ENCODE measurements around the gene RPS28. TPM values are rescaled to one million over a fixed set of nuclear protein-coding genes. Genes with fewer than 3 reads are reported as not detected.
"Not testable (repeated sequence)": the region's sequence is repeated elsewhere in the genome, so short reads cannot be mapped to it uniquely, and the experiment has no call there.

RPS28 gene
- total and polyA plus RNA-seq, 2 experiments from 2014 or later = 312 to 693 TPM

DNA sequence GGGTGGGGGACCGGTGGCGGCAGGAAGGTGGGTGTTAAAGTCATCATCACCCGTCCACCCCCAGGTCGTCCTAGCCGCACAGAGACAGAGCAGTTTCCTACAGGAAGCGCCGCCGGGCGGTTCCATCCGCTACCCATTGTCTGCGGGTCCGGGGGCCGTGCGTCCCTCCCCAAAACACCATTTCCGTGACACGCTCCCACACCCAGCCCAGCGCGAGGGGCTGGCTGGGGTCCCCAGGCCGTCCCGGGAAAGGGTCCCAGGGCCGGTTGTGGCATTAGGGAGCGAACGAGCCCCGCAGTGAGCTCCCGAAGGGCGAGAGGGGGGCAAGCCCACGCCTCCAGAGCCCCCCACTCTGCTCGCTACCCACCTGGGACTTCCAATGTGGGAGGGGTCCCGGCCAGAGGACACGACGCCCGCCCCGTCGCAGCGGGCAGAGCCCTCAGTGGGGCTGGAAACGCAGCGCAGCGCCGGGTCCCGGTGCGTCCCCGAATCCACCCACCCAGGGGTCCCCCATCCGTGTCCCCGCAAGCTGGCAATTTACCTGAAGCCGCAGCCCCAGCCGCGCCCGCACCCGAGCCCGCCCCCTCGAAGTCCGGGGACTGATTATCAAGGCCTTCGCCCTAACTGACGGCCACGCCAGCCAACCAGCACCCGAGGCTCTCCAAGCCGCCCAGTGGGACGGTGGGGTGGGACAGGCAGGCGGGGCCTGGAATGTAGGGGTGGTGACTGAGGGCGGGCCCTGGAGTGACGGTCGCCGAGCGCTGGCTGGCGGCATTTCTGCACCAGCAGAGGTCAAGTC, 21.6 kb downstream of the RPS28 start, which contains the start of gene KANK3:
TSS of gene KANK3 (minus strand) at position 579 of the 799 bp plus-strand sequence. CDS start 5,434 bp downstream, outside the sequence.
- Histone ChIP-seq H3K4me2 (peak within 1 kb of the TSS; percentile 74), H3K27ac (no peak within 1 kb of the TSS), H3K4me1 (ENCODE audit: insufficient read depth) (no peaks in the 10 kb centered on the region), H3K9me3 (ENCODE audit: low read depth) (no peaks in the 10 kb centered on the region), H3K79me2 (no peaks in the 10 kb centered on the region), H2AFZ (peak within 1 kb of the TSS; percentile 18), H4K20me1 (ENCODE audit: insufficient read depth, poor library complexity, severe bottlenecking) (no peaks in the 10 kb centered on the region), H3K9me2 (replicated peaks; ENCODE audit: insufficient read depth) (no peaks in the 10 kb centered on the region), H3K36me3 (replicated peaks; ENCODE audit: insufficient read depth, low read depth) (no peaks in the 10 kb centered on the region), H3K4me3 (no peak within 1 kb of the TSS), H3K27me3 (peaks cover 21% of the 10 kb centered on the region)
- DNase-seq (ENCODE audit: low spot score) = peak; percentile 94
- 16% methylated on average over 31 of the region's 65 CpGs for WGBS (ENCODE audit: low lambda C conversion rate, missing lambda C conversion rate)
- TF ChIP-seq EZH2 (IDR thresholded peaks at IDR 0.05; ENCODE audit: borderline replicate concordance) (no peak), EZH2phosphoT487 (IDR thresholded peaks at IDR 0.05; ENCODE audit: low read depth, severe bottlenecking, unreplicated experiment) (no peak)
- TF ChIP-seq, protein P1, sequence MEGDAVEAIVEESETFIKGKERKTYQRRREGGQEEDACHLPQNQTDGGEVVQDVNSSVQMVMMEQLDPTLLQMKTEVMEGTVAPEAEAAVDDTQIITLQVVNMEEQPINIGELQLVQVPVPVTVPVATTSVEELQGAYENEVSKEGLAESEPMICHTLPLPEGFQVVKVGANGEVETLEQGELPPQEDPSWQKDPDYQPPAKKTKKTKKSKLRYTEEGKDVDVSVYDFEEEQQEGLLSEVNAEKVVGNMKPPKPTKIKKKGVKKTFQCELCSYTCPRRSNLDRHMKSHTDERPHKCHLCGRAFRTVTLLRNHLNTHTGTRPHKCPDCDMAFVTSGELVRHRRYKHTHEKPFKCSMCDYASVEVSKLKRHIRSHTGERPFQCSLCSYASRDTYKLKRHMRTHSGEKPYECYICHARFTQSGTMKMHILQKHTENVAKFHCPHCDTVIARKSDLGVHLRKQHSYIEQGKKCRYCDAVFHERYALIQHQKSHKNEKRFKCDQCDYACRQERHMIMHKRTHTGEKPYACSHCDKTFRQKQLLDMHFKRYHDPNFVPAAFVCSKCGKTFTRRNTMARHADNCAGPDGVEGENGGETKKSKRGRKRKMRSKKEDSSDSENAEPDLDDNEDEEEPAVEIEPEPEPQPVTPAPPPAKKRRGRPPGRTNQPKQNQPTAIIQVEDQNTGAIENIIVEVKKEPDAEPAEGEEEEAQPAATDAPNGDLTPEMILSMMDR (IDR thresholded peaks at IDR 0.05; ENCODE audit: poor library complexity) = no peak

DNA sequence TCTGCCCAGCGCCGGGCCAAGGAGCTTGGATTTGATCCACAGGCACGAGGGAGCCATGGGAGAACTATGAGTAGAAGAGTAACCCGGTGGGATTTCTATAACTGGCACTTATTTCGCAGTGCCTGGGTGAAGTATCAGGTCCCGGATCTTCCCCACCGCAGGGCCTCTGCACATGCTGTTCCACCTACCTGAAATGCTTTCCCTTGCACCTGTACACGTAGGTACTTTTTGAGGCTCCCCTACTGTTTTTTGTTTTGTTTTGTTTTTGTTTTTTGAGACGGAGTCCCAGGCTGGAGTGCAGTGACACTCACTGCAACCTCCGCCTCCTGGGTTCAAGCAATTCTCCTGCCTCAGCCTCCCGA, 22.2 kb downstream of the RPS28 start:
- 49% methylated on average over 11 of the region's 11 CpGs for WGBS (ENCODE audit: low lambda C conversion rate, missing lambda C conversion rate)
- no peaks in the 10 kb centered on the region for H3K36me3 ChIP-seq (replicated peaks; ENCODE audit: insufficient read depth, low read depth)
- no peaks in the 10 kb centered on the region for H3K4me1 ChIP-seq (ENCODE audit: insufficient read depth)
- H3K27me3 ChIP-seq = peaks cover 17% of the 10 kb centered on the region
- TF ChIP-seq, protein P1 (IDR thresholded peaks at IDR 0.05; ENCODE audit: poor library complexity) = no peak
- TF ChIP-seq EZH2 (IDR thresholded peaks at IDR 0.05; ENCODE audit: borderline replicate concordance) (no peak), EZH2phosphoT487 (IDR thresholded peaks at IDR 0.05; ENCODE audit: low read depth, severe bottlenecking, unreplicated experiment) (no peak)
- no peaks in the 10 kb centered on the region for H3K9me3 ChIP-seq (ENCODE audit: low read depth)
- no peak overlapping the region for H3K27ac ChIP-seq
- H3K4me3 ChIP-seq = no peak overlapping the region
- H3K4me2 ChIP-seq = peak overlapping the region; percentile 74
- no peak for DNase-seq (ENCODE audit: low spot score)
- H3K9me2 ChIP-seq (replicated peaks; ENCODE audit: insufficient read depth) = no peaks in the 10 kb centered on the region
- no peaks in the 10 kb centered on the region for H3K79me2 ChIP-seq
- no peak overlapping the region for H2AFZ ChIP-seq
- H4K20me1 ChIP-seq (ENCODE audit: insufficient read depth, poor library complexity, severe bottlenecking) = no peaks in the 10 kb centered on the region

DNA sequence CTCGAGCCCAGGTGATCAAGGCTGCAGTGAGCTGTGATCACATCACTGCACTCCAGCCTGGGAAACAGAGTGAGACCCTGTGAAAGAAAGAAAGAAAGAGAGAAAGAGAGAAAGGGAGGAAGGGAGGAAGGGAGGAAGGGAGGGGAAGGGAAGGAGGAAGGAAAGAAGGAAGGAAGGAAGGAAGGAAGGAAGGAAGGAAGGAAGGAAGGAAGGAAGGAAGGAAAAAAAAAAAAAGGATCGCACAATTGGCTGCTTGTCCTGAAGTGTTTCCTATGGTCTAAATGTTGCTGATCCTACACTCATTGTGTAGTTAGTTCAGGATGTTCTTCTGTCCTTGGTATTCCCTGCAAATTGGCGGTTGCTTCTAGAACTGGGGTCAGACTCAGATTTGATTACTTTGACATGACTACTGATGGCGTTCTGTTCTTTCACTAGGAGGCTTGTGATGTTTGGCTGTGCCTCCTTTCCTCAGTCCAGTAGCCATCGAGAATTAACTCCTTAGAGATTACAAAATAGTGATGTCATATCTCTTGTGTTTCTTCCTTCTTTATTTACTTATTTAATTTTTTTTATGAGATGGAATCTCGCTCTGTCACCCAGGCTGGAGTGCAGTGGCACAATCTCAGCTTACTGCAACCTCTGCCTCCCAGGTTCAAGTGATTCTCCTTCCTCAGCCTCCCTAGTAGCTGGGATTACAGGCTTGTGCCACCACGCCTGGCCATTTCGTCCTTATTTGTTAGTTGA, 28.5 kb downstream of the RPS28 start:
- H3K9me3 ChIP-seq (ENCODE audit: low read depth) = not testable (repeated sequence)

More for the DNA sequence above, 28.5 kb downstream of the RPS28 start:
- H3K79me2 ChIP-seq; H3K4me1 ChIP-seq (ENCODE audit: insufficient read depth); H3K36me3 ChIP-seq (replicated peaks; ENCODE audit: insufficient read depth, low read depth); H3K27ac ChIP-seq; H3K4me2 ChIP-seq; H2AFZ ChIP-seq; H3K9me2 ChIP-seq (replicated peaks; ENCODE audit: insufficient read depth); DNase-seq (ENCODE audit: low spot score); H3K27me3 ChIP-seq; H3K4me3 ChIP-seq; H4K20me1 ChIP-seq (ENCODE audit: insufficient read depth, poor library complexity, severe bottlenecking): not testable (repeated sequence)
- WGBS (ENCODE audit: low lambda C conversion rate, missing lambda C conversion rate) = 85% methylated on average over 8 of the region's 8 CpGs

Measured in hepatocyte (in vitro differentiated cells).